ENCODE measurements around the gene LRRC4C. TPM values are rescaled to one million over a fixed set of nuclear protein-coding genes. Genes with fewer than 3 reads are reported as not detected.
"Not testable (repeated sequence)": the region's sequence is repeated elsewhere in the genome, so short reads cannot be mapped to it uniquely, and the experiment has no call there.

Gene LRRC4C
- total RNA-seq, 4 donors from 2014 or later, result 1.5 to 2.8 (median 1.7) TPM

DNA sequence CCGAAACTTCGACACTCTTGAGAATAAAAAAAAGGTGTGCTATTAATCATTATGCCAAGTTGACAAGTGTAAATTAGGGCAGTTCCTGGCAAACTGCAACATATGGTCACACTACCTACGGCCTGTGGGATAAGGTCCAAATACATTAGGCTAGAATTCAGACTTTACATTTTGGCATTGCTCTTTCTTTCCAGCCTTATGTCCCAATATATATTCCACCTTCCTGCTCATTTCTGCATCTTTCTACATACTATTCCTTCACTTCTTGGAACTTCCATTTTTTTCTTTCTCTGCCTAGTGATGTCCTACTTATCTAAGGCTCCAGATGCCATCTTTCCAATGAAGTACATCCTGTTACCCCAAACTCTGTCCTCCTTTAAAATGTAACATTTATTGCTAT, 577.2 kb downstream of the LRRC4C start:
- Histone ChIP-seq H3K36me3 (no peaks in the 10 kb centered on the region), H3K9me3 (no peaks in the 10 kb centered on the region), H3K27ac (no peak overlapping the region), H3K4me1 (no peaks in the 10 kb centered on the region), H3K4me3 (no peak overlapping the region), H3K27me3 (no peaks in the 10 kb centered on the region)
- TF ChIP-seq, protein P1, sequence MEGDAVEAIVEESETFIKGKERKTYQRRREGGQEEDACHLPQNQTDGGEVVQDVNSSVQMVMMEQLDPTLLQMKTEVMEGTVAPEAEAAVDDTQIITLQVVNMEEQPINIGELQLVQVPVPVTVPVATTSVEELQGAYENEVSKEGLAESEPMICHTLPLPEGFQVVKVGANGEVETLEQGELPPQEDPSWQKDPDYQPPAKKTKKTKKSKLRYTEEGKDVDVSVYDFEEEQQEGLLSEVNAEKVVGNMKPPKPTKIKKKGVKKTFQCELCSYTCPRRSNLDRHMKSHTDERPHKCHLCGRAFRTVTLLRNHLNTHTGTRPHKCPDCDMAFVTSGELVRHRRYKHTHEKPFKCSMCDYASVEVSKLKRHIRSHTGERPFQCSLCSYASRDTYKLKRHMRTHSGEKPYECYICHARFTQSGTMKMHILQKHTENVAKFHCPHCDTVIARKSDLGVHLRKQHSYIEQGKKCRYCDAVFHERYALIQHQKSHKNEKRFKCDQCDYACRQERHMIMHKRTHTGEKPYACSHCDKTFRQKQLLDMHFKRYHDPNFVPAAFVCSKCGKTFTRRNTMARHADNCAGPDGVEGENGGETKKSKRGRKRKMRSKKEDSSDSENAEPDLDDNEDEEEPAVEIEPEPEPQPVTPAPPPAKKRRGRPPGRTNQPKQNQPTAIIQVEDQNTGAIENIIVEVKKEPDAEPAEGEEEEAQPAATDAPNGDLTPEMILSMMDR (IDR thresholded peaks at IDR 0.05), result no peak
- TF ChIP-seq POLR2A (IDR thresholded peaks at IDR 0.05), result no peak
- no peak for TF ChIP-seq POLR2AphosphoS5 (IDR thresholded peaks at IDR 0.05)
- TF ChIP-seq EP300 (IDR thresholded peaks at IDR 0.05), result no peak
- WGBS, 2 donors (ENCODE audit: low coverage in 1 of 2), result 42 to 63% methylated on average over 3 of the region's 3 CpGs
- no peak for ATAC-seq

DNA sequence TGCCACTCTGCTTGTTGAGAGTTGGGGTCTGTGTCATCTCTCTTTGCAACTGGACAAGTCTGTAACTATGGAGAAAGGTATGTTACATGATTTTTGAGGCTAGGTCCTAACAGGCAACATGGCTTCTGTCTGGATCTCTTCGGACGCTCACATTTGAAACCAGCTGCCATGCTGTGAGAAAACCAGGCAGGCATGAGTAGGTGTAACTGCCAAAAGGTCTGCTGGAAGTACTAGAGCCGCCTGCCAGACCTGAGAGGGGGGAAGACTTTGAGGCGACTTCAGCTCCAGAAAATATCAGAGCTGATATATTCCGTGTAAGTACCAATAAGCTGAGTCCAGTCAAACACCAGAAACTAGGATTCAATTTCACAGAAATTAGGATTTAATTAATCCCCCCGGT, 579.5 kb downstream of the LRRC4C start:
- Histone ChIP-seq H3K9me3 (no peaks in the 10 kb centered on the region), H3K27me3 (no peaks in the 10 kb centered on the region), H3K27ac (no peak overlapping the region), H3K4me3 (no peak overlapping the region), H3K4me1 (no peaks in the 10 kb centered on the region), H3K36me3 (no peaks in the 10 kb centered on the region)
- TF ChIP-seq, protein P1 (IDR thresholded peaks at IDR 0.05), result no peak
- TF ChIP-seq POLR2AphosphoS5 (IDR thresholded peaks at IDR 0.05) (no peak), POLR2A (IDR thresholded peaks at IDR 0.05) (no peak), EP300 (IDR thresholded peaks at IDR 0.05) (no peak)
- WGBS, 2 donors (ENCODE audit: low coverage in 1 of 2), result 88 to 94% methylated on average over 3 to 6 of the region's 6 CpGs
- ATAC-seq, result no peak

DNA sequence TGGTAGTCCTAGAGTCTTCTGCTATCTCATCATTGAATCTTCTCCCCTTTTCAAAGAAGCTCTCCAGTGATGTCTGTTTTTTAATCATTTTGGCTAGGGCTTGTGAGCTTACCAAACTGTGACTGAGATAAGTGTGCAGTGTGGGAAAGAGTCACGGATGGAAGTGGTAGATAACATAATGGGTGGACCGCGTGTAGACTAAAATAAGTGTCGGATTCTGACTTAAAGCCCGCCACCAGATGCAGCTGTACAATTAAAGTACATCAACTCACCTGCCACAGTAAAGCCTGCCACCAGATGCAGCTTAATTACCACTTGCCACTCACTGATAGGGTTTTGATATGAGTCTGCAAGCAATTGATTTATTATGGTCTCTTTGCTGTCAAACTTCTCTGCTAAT, 581.5 kb downstream of the LRRC4C start:
- H3K36me3 ChIP-seq, result no peaks in the 10 kb centered on the region
- H3K27me3 ChIP-seq, result no peaks in the 10 kb centered on the region
- H3K27ac ChIP-seq, result no peak overlapping the region
- no peak overlapping the region for H3K4me3 ChIP-seq
- ATAC-seq, result no peak
- no peak for TF ChIP-seq POLR2A (IDR thresholded peaks at IDR 0.05)
- no peak for TF ChIP-seq EP300 (IDR thresholded peaks at IDR 0.05)
- TF ChIP-seq, protein P1 (IDR thresholded peaks at IDR 0.05), result no peak
- no peak for TF ChIP-seq POLR2AphosphoS5 (IDR thresholded peaks at IDR 0.05)
- no peaks in the 10 kb centered on the region for H3K4me1 ChIP-seq
- 78 to 81% methylated on average over 5 of the region's 5 CpGs for WGBS, 2 donors (ENCODE audit: low coverage in 1 of 2)
- no peaks in the 10 kb centered on the region for H3K9me3 ChIP-seq

DNA sequence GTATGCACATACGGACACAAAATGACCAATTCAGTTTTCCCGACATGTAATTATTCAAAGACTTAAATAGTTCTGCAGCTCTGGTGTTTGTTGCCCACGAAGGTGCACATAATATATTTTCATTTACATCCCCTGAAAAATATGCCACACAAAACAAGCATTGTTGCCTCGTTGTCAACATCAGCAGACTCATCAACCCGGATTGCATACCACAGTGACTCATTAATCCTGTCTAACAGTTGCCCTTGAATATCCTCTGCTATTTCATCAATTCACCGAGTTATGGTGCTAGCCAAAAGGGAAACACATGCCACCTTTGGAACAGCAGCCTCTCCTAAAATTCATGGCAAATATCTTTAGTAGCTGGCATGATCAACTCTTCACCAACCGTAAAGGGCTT, 582.2 kb downstream of the LRRC4C start:
- no peak overlapping the region for H3K27ac ChIP-seq
- 68 to 81% methylated on average over 4 to 7 of the region's 7 CpGs for WGBS, 2 donors (ENCODE audit: low coverage in 1 of 2)
- no peaks in the 10 kb centered on the region for H3K27me3 ChIP-seq
- TF ChIP-seq POLR2A (IDR thresholded peaks at IDR 0.05) (no peak), POLR2AphosphoS5 (IDR thresholded peaks at IDR 0.05) (no peak), EP300 (IDR thresholded peaks at IDR 0.05) (no peak)
- TF ChIP-seq, protein P1 (IDR thresholded peaks at IDR 0.05), result no peak
- ATAC-seq, result no peak
- H3K9me3 ChIP-seq, result no peaks in the 10 kb centered on the region
- no peaks in the 10 kb centered on the region for H3K4me1 ChIP-seq
- H3K36me3 ChIP-seq, result no peaks in the 10 kb centered on the region
- H3K4me3 ChIP-seq, result no peak overlapping the region

DNA sequence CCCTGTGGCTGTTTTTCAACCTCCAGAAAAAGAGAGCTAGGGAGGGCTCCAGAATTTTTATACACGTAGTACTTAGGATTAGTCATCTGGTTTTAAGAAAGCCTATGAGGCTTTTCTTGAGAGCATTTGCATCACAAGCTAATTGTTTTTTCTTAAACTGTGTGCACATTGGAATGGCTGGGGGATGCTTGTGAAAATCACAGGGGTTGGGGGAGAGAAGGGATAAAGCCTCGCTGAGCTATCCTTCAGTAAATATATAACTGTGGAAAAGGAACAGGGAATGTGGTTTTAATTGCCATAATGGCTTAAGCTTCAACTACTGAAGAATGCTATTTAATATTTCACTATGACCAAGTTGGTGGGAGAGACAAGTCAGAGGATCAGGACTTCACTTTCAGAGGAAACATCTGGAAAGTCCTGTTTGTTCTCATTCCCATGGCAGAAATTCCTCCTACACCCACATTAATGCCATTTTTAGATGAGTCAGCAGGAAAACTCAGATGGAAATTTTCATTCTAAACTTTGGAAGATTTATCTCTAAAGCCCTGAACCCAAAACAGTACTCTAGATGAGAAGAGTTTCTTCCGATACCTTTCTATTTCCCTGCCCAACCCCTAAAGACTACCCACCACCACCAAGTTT, 591.3 kb downstream of the LRRC4C start:
- ATAC-seq, result no peak
- H3K27me3 ChIP-seq, result no peaks in the 10 kb centered on the region
- WGBS, 2 donors (ENCODE audit: low coverage in 1 of 2), result 13 to 43% methylated on average over 2 to 3 of the region's 3 CpGs

DNA sequence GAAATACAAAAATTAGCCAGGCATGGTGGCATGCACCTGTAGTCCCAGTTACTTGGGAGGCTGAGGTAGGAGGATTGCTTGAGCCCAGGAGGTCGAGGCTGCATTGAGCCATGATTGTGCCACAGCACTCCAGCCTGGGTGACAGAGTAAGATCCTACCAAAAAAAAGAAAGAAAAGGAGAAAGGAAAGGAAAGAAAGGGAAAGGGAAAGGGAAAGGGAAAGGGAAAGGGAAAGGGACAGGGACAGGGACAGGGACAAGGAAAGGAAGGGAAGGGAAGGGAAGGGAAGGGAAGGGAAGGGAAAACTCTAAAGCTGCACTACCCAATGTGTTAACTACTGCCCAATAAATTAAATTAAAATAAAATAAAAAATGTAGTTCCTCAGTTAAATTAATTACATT, 601.7 kb downstream of the LRRC4C start:
- not testable (repeated sequence) for H3K27me3 ChIP-seq, ATAC-seq, H3K27ac ChIP-seq, H3K36me3 ChIP-seq, H3K4me1 ChIP-seq, H3K9me3 ChIP-seq, H3K4me3 ChIP-seq
- 43% methylated on average over 1 of the region's 1 CpG; no CpG with 5 or more reads in 1 of the 2 donors for WGBS, 2 donors (ENCODE audit: low coverage in 1 of 2)

More for the DNA sequence above, 591.3 kb downstream of the LRRC4C start:
- TF ChIP-seq EP300 (IDR thresholded peaks at IDR 0.05) (no peak), POLR2A (IDR thresholded peaks at IDR 0.05) (no peak), POLR2AphosphoS5 (IDR thresholded peaks at IDR 0.05) (no peak)
- TF ChIP-seq, protein P1 (IDR thresholded peaks at IDR 0.05), result no peak
- Histone ChIP-seq H3K9me3 (no peaks in the 10 kb centered on the region), H3K36me3 (no peaks in the 10 kb centered on the region), H3K4me1 (no peaks in the 10 kb centered on the region), H3K27ac (no peak overlapping the region), H3K4me3 (no peak overlapping the region)

All from gastroesophageal sphincter (tissue), 4 donors.